HCT116 (cell line): ENCODE measurements around the gene PSME3IP1. TPM values are rescaled to one million over a fixed set of nuclear protein-coding genes. Genes with fewer than 3 reads are reported as not detected.

ENCODE experiments used
- ATAC-seq: fragments of 200-7000 bp; cut with Tn5 transposase; 2 replicates; pipeline ENCODE4 v1.9.1; 2020; ENCODE audit warnings: mild to moderate bottlenecking, moderate library complexity
- BruUV-seq: library from RNA; stranded (reverse); fragments of 400-500 nt; replicated peaks from 2 replicates; lab custom pipeline; 2021; lab: Mats Ljungman, UMichigan
- CTCF ChIA-PET: fragments of 300-600 bp; sonication (Branson Sonifier 250); formaldehyde crosslinking; loops from one replicate; lab custom pipeline; 2021; ENCODE audit warnings: antibody characterized with exemption; lab: Charles Lee
- POLR2A ChIA-PET: fragments of 300-600, 350-600 bp; sonication (Branson Sonifier 250); formaldehyde crosslinking; loops from one replicate; lab custom pipeline; 2021; ENCODE audit warnings: antibody characterized with exemption; lab: Charles Lee
- RAD21 ChIA-PET, 2 experiments: fragments of 300-600 bp; sonication (Branson Sonifier 250); formaldehyde crosslinking; loops; one replicate each; lab custom pipeline; 2023; ENCODE audit warnings: low total read pairs in 2 of 2; ENCODE audit not compliant: uncharacterized antibody in 2 of 2, unreplicated experiment in 2 of 2, low non-redundant PET in 1 of 2; lab: Charles Lee
- DNase-seq: peaks from one replicate; pipeline ENCODE4 v3.0.0-alpha.2; 2010; ENCODE audit warnings: low read depth, low spot score
- H2AFZ ChIP-seq: fragments of 200-600 bp; shearing (Covaris generic), sonication (generic); 2 replicates; pipeline ENCODE4 v1.6.1; 2017; ENCODE audit warnings: low read depth, mixed run types, mixed read lengths, antibody characterized with exemption, low read length; ENCODE audit not compliant: poor library complexity, severe bottlenecking
- H3K27ac ChIP-seq: 2 replicates; pipeline ENCODE4 v1.5.1; 2012; ENCODE audit warnings: low read depth, low read length
- H3K27me3 ChIP-seq: fragments of 200-600 bp; sonication (generic); 2 replicates; pipeline ENCODE4 v1.6.1; 2016; ENCODE audit warnings: mixed run types, low read length, mixed read lengths; ENCODE audit not compliant: insufficient read depth
- H3K36me3 ChIP-seq, 2 experiments: fragments of 200-500 bp in 1 of 2; fragments of 200-600 bp in 1 of 2; sonication (Bioruptor generic) in 1 of 2; sonication (generic) in 1 of 2; 2 replicates each; pipeline versions ENCODE4 v1.5.1 to v1.6.1; 2014 to 2016; ENCODE audit warnings: low read length in 2 of 2, inconsistent platforms in 1 of 2, mixed read lengths in 1 of 2, mixed run types in 1 of 2; ENCODE audit not compliant: insufficient read depth in 2 of 2, control insufficient read depth in 1 of 2
- H3K4me1 ChIP-seq, 2 experiments: fragments of 200-600 bp in 1 of 2; sonication (generic) in 1 of 2; 2 replicates each; pipeline versions ENCODE4 v1.5.1 to v1.6.1; 2012 to 2017; ENCODE audit warnings: low read length in 2 of 2, inconsistent platforms in 1 of 2, mild to moderate bottlenecking in 1 of 2, mixed read lengths in 1 of 2, mixed run types in 1 of 2, moderate library complexity in 1 of 2; ENCODE audit not compliant: insufficient read depth in 2 of 2, control insufficient read depth in 1 of 2
- H3K4me2 ChIP-seq: fragments of 200-600 bp; sonication (generic); 2 replicates; pipeline ENCODE4 v1.6.1; 2017; ENCODE audit warnings: mixed run types, low read length, mixed read lengths
- H3K4me3 ChIP-seq, 2 experiments: fragments of 200-600 bp in 1 of 2; sonication (generic) in 1 of 2; replicated peaks in 1 of 2; 2 replicates each; pipeline ENCODE4 v1.5.1; 2011 to 2016; ENCODE audit warnings: low read length in 2 of 2, control low read depth in 1 of 2, low read depth in 1 of 2, mild to moderate bottlenecking in 1 of 2, mixed read lengths in 1 of 2, mixed run types in 1 of 2
- H3K79me2 ChIP-seq: fragments of 200-600 bp; sonication (generic); 2 replicates; pipeline ENCODE4 v1.6.1; 2017; ENCODE audit warnings: mild to moderate bottlenecking, mixed run types, low read length, moderate library complexity, mixed read lengths; ENCODE audit not compliant: insufficient read depth
- H3K9ac ChIP-seq: fragments of 200-600 bp; sonication (generic); 2 replicates; pipeline ENCODE4 v1.6.1; 2016; ENCODE audit warnings: low read length, mixed read lengths
- H3K9me2 ChIP-seq: fragments of 200-600 bp; sonication (generic), shearing (Covaris generic); 2 replicates; pipeline ENCODE4 v1.6.1; 2017; ENCODE audit warnings: mixed run types, mild to moderate bottlenecking, moderate library complexity; ENCODE audit not compliant: insufficient read depth
- H3K9me3 ChIP-seq, 2 experiments: fragments of 200-500 bp in 1 of 2; fragments of 200-600 bp in 1 of 2; sonication (Bioruptor generic) in 1 of 2; sonication (generic) in 1 of 2; 2 replicates each; pipeline ENCODE4 v1.6.1; 2014 to 2017; ENCODE audit warnings: low read length in 2 of 2, mixed read lengths in 2 of 2, inconsistent platforms in 1 of 2, low read depth in 1 of 2, mild to moderate bottlenecking in 1 of 2, mixed run types in 1 of 2, moderate library complexity in 1 of 2; ENCODE audit not compliant: control insufficient read depth in 1 of 2, insufficient read depth in 1 of 2
- H4K20me1 ChIP-seq: fragments of 200-600 bp; sonication (generic), shearing (Covaris generic); 2 replicates; pipeline ENCODE4 v1.6.1; 2017; ENCODE audit warnings: mixed run types, mild to moderate bottlenecking, moderate library complexity; ENCODE audit not compliant: insufficient read depth
- ATF3 ChIP-seq: IDR thresholded peaks from 2 replicates; pipeline ENCODE4 v1.6.1; 2012
- CBX3 ChIP-seq: IDR thresholded peaks from 2 replicates; pipeline ENCODE4 v1.6.1; 2012; ENCODE audit warnings: low read depth
- ELF1 ChIP-seq: IDR thresholded peaks from 2 replicates; pipeline ENCODE4 v1.6.1; 2012; ENCODE audit warnings: low read depth, borderline replicate concordance
- JUND ChIP-seq: IDR thresholded peaks from 2 replicates; pipeline ENCODE4 v1.6.1; 2012
- POLR2A ChIP-seq: IDR thresholded peaks from 2 replicates; pipeline ENCODE4 v1.7.0; 2011; ENCODE audit warnings: borderline replicate concordance; ENCODE audit not compliant: insufficient read depth, insufficient read length; ENCODE audit errors: extremely low read depth
- SP1 ChIP-seq: IDR thresholded peaks from 2 replicates; pipeline ENCODE4 v1.6.1; 2012; ENCODE audit warnings: low read depth
- YY1 ChIP-seq: IDR thresholded peaks from 2 replicates; pipeline ENCODE4 v1.6.1; 2011; ENCODE audit warnings: low read length, low read depth, moderate library complexity, mild to moderate bottlenecking; ENCODE audit not compliant: insufficient replicate concordance; ENCODE audit errors: extremely low read depth
- ZBTB33 ChIP-seq: IDR thresholded peaks from 2 replicates; pipeline ENCODE4 v1.6.1; 2011; ENCODE audit warnings: mild to moderate bottlenecking, low read length, moderate library complexity; ENCODE audit not compliant: insufficient replicate concordance; ENCODE audit errors: extremely low read depth
- ZFX ChIP-seq: fragments of 450-650 bp; IDR thresholded peaks from 2 replicates; pipeline ENCODE4 v1.6.1; 2017
- ZNF274 ChIP-seq: fragments of 200-500 bp; sonication (Bioruptor generic); IDR thresholded peaks from 2 replicates; pipeline ENCODE4 v1.6.1; 2014; ENCODE audit warnings: mild to moderate bottlenecking, low read depth, low read length, inconsistent platforms
- intact Hi-C: fragments of 100-400 bp; cut with micrococcal nuclease; formaldehyde crosslinking; loops from 2 replicates; pipeline ENCODE4 v1.10.0; 2022
- total RNA-seq: library from RNA; stranded (reverse); gene quantifications from one replicate; pipeline ENCODE4 v1.2.1, GENCODE V29; 2021; ENCODE audit not compliant: unreplicated experiment
- TF ChIP-seq, protein P1 (sequence below): IDR thresholded peaks from 2 replicates; pipeline ENCODE4 v1.6.1; 2012
- TF ChIP-seq, protein P2 (sequence below): IDR thresholded peaks from 2 replicates; pipeline ENCODE4 v1.6.1; 2012; ENCODE audit warnings: low read depth
- TF ChIP-seq, protein P3 (sequence below), 3 experiments: fragments of 200-600 bp in 1 of 3; sonication (generic) in 1 of 3; IDR thresholded peaks in 2 of 3; conservative IDR thresholded peaks in 1 of 3; 2 replicates each; pipeline ENCODE4 v1.5.1; 2012 to 2017; ENCODE audit warnings: low read depth in 2 of 3, low read length in 2 of 3, antibody characterized with exemption in 1 of 3, borderline replicate concordance in 1 of 3, control low read depth in 1 of 3, mild to moderate bottlenecking in 1 of 3, mixed read lengths in 1 of 3, mixed run types in 1 of 3, moderate library complexity in 1 of 3; ENCODE audit not compliant: insufficient read depth in 1 of 3

Gene PSME3IP1
- total RNA-seq, 1 experiment from 2014 or later = 88.5 TPM

- H3K9me3 ChIP-seq = no peaks in the 10 kb centered on the region
- no TSS peak for BruUV-seq
- no peaks in the 10 kb centered on the region for H3K79me2 ChIP-seq
- peaks cover 2 to 21% of the 10 kb centered on the region in 2 experiments; a peak in 3 of 4 replicates for H3K4me1 ChIP-seq
- H3K9me2 ChIP-seq = no peaks in the 10 kb centered on the region
- ATAC-seq (no peak), DNase-seq (no peak)
- H4K20me1 ChIP-seq = no peaks in the 10 kb centered on the region
- ChIA-PET CTCF (interaction anchor here (1.0 kb wide), 1 partner anchor 21 kb away, joined by 4 read pairs; the partner anchor contains the start of gene CPNE2), POLR2A (no interaction called here)
- no peak overlapping the region for H3K9ac ChIP-seq
- no peaks in the 10 kb centered on the region for H3K27me3 ChIP-seq
- no peak overlapping the region for H3K4me3 ChIP-seq
- H2AFZ ChIP-seq = no peak overlapping the region
- 0 out of 4 replicates have a peak, but pooled peaks cover 0 to 3% of the 10 kb centered on the region in 2 experiments for H3K36me3 ChIP-seq
- intact Hi-C loops = no loop called here
- TF ChIP-seq ZBTB33 (no peak), ZFX (no peak), ZNF274 (no peak), POLR2A (no peak), ATF3 (no peak), ELF1 (no peak), CBX3 (no peak), YY1 (no peak), JUND (no peak), SP1 (no peak)
- TF ChIP-seq, protein P1, sequence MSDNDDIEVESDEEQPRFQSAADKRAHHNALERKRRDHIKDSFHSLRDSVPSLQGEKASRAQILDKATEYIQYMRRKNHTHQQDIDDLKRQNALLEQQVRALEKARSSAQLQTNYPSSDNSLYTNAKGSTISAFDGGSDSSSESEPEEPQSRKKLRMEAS = no peak
- TF ChIP-seq, protein P2, sequence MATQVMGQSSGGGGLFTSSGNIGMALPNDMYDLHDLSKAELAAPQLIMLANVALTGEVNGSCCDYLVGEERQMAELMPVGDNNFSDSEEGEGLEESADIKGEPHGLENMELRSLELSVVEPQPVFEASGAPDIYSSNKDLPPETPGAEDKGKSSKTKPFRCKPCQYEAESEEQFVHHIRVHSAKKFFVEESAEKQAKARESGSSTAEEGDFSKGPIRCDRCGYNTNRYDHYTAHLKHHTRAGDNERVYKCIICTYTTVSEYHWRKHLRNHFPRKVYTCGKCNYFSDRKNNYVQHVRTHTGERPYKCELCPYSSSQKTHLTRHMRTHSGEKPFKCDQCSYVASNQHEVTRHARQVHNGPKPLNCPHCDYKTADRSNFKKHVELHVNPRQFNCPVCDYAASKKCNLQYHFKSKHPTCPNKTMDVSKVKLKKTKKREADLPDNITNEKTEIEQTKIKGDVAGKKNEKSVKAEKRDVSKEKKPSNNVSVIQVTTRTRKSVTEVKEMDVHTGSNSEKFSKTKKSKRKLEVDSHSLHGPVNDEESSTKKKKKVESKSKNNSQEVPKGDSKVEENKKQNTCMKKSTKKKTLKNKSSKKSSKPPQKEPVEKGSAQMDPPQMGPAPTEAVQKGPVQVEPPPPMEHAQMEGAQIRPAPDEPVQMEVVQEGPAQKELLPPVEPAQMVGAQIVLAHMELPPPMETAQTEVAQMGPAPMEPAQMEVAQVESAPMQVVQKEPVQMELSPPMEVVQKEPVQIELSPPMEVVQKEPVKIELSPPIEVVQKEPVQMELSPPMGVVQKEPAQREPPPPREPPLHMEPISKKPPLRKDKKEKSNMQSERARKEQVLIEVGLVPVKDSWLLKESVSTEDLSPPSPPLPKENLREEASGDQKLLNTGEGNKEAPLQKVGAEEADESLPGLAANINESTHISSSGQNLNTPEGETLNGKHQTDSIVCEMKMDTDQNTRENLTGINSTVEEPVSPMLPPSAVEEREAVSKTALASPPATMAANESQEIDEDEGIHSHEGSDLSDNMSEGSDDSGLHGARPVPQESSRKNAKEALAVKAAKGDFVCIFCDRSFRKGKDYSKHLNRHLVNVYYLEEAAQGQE = no peak
- TF ChIP-seq, protein P3, sequence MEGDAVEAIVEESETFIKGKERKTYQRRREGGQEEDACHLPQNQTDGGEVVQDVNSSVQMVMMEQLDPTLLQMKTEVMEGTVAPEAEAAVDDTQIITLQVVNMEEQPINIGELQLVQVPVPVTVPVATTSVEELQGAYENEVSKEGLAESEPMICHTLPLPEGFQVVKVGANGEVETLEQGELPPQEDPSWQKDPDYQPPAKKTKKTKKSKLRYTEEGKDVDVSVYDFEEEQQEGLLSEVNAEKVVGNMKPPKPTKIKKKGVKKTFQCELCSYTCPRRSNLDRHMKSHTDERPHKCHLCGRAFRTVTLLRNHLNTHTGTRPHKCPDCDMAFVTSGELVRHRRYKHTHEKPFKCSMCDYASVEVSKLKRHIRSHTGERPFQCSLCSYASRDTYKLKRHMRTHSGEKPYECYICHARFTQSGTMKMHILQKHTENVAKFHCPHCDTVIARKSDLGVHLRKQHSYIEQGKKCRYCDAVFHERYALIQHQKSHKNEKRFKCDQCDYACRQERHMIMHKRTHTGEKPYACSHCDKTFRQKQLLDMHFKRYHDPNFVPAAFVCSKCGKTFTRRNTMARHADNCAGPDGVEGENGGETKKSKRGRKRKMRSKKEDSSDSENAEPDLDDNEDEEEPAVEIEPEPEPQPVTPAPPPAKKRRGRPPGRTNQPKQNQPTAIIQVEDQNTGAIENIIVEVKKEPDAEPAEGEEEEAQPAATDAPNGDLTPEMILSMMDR (IDR thresholded peaks at IDR 0.05 in 2 of 3, conservative IDR thresholded peaks at IDR 0.05 in 1 of 3; ENCODE audit: borderline replicate concordance in 1 of 3, insufficient read depth in 1 of 3, low read depth in 2 of 3, low read length in 2 of 3) = no peak
- TF ChIP-seq, all 23 proteins: peak for 0
- H3K4me2 ChIP-seq = no peak overlapping the region
- RAD21 ChIA-PET = no interaction called here
- H3K27ac ChIP-seq = no peak overlapping the region
Measured at GRCh38 chr16:57113664-57114063, 72.2 kb downstream of the PSME3IP1 start.
